Ecto neural progenitor cell (in vitro differentiated cells): ENCODE data around the gene TCP11X1.
"Not testable (repeated sequence)": the region's sequence is repeated elsewhere in the genome, so short reads cannot be mapped to it uniquely, and the experiment has no call there.

ENCODE experiments used
- DNase-seq: peaks from one replicate; pipeline ENCODE4 v3.0.0-alpha.2; 2018; ENCODE audit warnings: low spot score

The TCP11X1 gene

GRCh38 chrX:102214986-102215385 is at the start of gene TCP11X1:
Gene TCP11X1 (plus strand): TSS chrX:102215301.
- DNase-seq = not testable (repeated sequence)

GRCh38 chrX:102185967-102186720 is 29.0 kb upstream of the TCP11X1 start:
- DNase-seq = no peak

GRCh38 chrX:102207940-102208339 is 7.2 kb upstream of the TCP11X1 start:
- DNase-seq = not testable (repeated sequence)

DNA sequence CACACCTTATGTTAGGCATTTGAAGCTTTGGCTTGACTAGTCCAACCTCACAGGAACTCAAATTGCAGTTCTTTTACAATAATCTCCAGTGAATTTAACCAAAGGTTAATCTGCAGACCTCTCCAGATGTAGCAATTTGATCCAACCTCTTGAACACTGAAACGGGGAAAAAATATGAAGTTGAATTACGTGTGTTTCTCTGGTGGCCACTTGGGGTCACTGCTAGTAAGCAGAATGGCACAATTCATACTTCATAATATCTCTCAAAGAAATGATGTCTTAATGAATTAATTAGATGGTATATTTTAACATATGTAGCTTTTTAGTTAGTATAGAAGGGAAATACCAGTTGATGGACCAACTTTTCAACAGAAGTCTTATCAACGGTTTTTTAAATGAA is 1.4 kb downstream of the TCP11X1 start:
- DNase-seq = not testable (repeated sequence)

DNA sequence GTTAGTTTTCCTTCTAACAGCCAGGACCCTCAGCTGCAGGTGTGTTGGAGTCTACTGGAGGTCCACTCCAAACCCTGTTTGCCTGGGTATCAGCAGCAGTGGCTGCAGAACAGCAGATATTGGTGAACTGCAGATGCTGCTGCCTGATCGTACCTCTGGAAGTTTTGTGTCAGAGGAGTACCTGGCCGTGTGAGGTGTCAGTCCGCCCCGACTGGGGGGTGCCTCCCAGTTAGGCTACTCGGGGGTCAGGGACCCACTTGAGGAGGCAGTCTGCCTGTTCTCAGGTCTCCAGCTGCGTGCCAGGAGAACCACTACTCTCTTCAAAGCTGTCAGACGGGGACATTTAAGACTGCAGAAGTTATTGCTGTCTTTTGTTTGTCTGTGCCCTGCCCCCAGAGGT is 20.6 kb downstream of the TCP11X1 start:
- not testable (repeated sequence) for DNase-seq

DNA sequence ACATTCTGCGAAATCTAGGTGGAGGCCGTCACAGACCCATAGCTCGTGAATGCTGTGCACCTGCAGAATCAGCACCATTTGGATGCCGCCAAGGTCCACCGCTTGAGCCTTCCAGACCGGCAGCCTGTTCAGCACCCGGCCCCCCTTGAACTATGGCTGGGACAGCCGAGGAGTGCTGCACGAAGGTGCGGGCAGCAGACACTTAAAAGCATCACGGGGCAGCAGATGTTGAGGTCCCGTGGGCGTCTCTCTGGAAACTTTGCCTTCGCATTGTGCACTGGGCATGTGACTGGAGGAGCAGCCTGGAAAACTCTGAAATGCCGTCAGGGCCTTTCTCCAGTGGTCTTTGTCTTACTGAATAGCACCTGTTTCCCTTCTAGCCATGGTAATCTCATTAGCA is 25.2 kb downstream of the TCP11X1 start:
- not testable (repeated sequence) for DNase-seq

DNA sequence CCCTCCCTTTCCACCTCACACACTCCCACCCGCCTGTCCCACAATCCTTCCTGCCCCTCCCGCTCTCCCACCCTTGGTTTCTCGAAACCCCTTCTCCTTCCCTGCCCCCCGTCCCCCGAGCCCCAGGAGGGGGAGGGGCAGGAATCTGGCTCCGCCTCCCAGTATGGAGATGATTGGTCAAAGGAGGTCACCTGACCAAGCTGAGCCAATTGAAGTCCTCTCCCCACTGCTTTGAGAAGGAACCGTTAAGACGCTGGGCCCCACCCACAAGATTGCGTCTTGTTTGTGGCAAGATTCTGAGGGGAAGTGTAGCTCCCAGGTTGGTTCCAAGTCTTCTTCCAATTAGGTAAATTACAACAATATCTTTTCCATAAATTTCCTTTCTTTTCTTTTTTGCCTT is 31.8 kb downstream of the TCP11X1 start, which contains the start of gene NXF2:
TSS of gene NXF2 (plus strand) at position 275 of the 400 bp plus-strand sequence. CDS start 59,912 bp downstream, outside the sequence.
- DNase-seq = not testable (repeated sequence)

- not testable (repeated sequence) for DNase-seq
Observed at GRCh38 chrX:102272231-102272630, 57.1 kb downstream of the TCP11X1 start.
